ENCODE measurements around the gene SFXN5. TPM values are rescaled to one million over a fixed set of nuclear protein-coding genes. Genes with fewer than 3 reads are reported as not detected.

The SFXN5 gene
- total RNA-seq, 2 donors from 2014 or later: 16.6 to 18.1 TPM

DNA sequence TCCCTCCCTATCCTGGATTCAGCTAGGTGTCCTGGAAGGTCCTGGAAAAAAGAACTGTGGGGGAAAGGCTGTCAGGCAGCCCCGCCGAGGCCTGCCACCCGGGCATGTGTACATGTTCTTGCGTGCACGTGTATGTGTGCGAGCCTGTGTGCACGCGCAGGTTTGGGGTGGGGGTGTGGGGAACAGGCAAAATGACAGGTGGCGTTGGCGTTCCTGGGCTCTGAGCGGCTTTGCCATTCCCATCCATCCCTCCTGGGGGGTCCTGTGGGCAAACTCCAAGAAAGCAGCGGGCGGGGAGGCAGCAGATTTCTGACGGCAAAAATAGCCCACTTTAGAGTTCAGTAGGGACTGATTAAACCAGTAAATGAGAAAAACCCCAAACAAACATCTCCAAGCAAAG, 118.6 kb downstream of the SFXN5 start:
- no peaks in the 10 kb centered on the region for H3K36me3 ChIP-seq
- H3K4me1 ChIP-seq (ENCODE audit: control insufficient read depth in 1 of 2, low read depth in 2 of 2): no peaks in the 10 kb centered on the region
- H3K4me3 ChIP-seq: no peak overlapping the region
- no peaks in the 10 kb centered on the region for H3K9me3 ChIP-seq
- TF ChIP-seq, protein P1, sequence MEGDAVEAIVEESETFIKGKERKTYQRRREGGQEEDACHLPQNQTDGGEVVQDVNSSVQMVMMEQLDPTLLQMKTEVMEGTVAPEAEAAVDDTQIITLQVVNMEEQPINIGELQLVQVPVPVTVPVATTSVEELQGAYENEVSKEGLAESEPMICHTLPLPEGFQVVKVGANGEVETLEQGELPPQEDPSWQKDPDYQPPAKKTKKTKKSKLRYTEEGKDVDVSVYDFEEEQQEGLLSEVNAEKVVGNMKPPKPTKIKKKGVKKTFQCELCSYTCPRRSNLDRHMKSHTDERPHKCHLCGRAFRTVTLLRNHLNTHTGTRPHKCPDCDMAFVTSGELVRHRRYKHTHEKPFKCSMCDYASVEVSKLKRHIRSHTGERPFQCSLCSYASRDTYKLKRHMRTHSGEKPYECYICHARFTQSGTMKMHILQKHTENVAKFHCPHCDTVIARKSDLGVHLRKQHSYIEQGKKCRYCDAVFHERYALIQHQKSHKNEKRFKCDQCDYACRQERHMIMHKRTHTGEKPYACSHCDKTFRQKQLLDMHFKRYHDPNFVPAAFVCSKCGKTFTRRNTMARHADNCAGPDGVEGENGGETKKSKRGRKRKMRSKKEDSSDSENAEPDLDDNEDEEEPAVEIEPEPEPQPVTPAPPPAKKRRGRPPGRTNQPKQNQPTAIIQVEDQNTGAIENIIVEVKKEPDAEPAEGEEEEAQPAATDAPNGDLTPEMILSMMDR (IDR thresholded peaks at IDR 0.05): no peak
- H3K27ac ChIP-seq: no peak overlapping the region
- ATAC-seq (ENCODE audit: insufficient number of reproducible peaks, low FRiP score, low read depth) (no peak), DNase-seq (ENCODE audit: low spot score) (no peak)
- H3K27me3 ChIP-seq (replicated peaks; ENCODE audit: insufficient read depth): no peaks in the 10 kb centered on the region

DNA sequence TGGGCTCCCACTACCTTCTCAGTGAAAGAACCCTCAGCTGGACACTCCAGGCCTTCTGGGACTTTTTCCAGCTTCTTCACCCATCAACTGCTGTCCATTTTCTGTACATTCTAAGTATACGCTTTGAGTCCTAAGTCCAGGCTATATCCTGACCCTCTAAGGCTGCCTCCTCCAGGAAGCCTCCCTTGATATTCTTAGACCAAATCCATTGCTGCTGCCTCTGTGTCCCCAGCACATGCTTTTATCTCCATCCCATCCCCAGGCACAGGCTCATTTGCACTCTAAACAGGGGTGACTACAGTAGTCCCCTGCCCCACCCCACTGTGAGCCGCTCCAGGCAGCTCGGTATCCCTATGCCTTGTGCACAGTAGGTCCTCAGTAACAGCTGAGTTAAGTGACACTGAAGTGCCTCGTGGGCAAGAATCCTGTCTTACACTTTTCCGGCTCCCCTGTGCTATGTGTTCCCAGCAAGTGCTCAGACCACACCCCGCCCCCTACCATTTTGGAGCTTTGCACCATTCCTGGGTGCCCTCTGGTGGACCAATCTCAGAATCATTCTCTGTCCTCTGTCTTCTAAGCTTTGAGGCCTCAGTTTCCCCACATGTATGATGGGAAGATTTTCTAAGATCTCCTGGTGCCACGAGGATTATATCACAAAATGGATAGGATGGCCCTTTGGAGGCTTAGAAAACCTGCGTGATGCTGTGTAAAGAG, 119.2 kb downstream of the SFXN5 start:
- H3K27ac ChIP-seq: no peak overlapping the region
- no peaks in the 10 kb centered on the region for H3K27me3 ChIP-seq (replicated peaks; ENCODE audit: insufficient read depth)
- TF ChIP-seq, protein P1 (IDR thresholded peaks at IDR 0.05): no peak
- ATAC-seq (ENCODE audit: insufficient number of reproducible peaks, low FRiP score, low read depth) (no peak), DNase-seq (ENCODE audit: low spot score) (no peak)
- no peaks in the 10 kb centered on the region for H3K9me3 ChIP-seq
- no peaks in the 10 kb centered on the region for H3K4me1 ChIP-seq (ENCODE audit: control insufficient read depth in 1 of 2, low read depth in 2 of 2)
- H3K4me3 ChIP-seq: no peak overlapping the region
- no peaks in the 10 kb centered on the region for H3K36me3 ChIP-seq

DNA sequence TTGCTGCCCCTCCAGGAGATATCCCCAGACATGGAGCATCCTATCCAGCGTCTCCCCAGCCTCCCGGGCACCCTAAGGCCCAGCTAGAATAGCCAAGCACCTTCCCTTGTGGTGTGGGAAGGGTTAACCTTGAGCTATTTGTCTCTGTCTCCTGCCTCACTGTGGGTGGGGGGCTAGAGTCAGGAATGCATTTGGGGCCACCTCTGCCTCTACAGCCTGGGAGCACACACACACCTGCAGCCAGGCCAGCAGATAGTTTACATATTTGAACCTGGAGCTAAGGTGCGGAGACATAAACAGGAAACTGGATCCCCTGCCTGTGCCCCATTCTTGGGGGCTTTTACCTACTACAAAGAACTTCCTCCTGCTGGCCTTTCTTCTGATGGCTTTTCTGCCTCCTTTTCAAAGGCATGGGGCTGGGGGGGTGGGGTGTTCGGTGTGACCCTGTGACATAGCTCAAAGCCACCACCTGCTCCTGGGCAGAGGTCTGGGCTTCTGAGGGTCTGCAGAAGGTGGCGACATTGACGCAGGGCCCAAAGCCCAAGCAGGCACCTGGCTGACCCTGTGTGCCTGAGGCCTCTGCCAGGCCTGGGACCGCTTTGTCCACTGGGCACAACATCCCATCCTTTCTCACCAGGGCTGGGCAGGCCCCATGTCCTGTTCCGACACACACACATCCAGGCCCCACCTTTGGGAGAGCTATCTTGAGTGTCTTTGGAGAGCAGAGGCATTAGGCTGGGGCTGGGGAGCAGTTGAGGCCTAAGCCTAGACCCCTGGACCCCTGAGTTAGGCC, 120.0 kb downstream of the SFXN5 start:
- no peaks in the 10 kb centered on the region for H3K4me1 ChIP-seq (ENCODE audit: control insufficient read depth in 1 of 2, low read depth in 2 of 2)
- no peak overlapping the region for H3K27ac ChIP-seq
- no peak overlapping the region for H3K4me3 ChIP-seq
- no peak for DNase-seq (ENCODE audit: low spot score)
- H3K9me3 ChIP-seq: no peaks in the 10 kb centered on the region
- H3K36me3 ChIP-seq: no peaks in the 10 kb centered on the region
- ATAC-seq (ENCODE audit: insufficient number of reproducible peaks, low FRiP score, low read depth): no peak
- TF ChIP-seq, protein P1 (IDR thresholded peaks at IDR 0.05): no peak
- H3K27me3 ChIP-seq (replicated peaks; ENCODE audit: insufficient read depth): no peaks in the 10 kb centered on the region

DNA sequence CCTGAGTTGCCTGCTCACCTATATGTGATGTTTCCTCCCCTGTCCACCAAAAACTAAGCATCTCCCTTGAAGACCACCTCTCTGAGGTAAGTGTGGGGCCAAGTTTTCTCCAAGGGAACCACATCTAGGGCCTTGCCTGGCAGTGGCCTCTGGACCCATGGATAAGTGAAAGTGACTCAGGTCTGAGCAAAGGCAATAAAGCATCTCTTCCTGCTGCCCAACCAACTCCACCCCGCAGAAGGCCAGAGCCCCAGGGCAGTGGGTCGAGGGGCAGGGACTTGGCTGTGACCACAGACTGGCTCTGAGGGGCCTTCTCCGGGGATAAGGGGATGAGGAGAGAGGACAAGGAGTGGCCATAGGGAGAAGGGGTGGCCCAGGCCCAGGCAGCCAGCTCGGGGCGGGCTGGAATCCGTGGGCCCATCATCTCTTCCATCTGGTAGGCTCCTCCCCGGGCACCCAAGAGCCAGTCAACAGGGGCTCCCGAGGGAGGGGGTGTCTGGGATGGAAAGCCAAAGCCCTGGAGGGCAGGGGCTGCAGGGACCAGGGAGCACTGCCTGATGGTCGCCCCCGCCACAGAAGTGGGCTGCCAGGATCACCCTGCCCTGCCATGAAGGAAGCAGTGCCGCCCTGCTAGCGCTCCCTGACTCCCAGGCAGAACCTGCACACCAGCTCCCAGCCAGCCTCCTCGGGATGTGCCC, 120.8 kb downstream of the SFXN5 start:
- H3K27ac ChIP-seq: no peak overlapping the region
- DNase-seq (ENCODE audit: low spot score) (no peak), ATAC-seq (ENCODE audit: insufficient number of reproducible peaks, low FRiP score, low read depth) (no peak)
- no peak overlapping the region for H3K4me3 ChIP-seq
- no peaks in the 10 kb centered on the region for H3K27me3 ChIP-seq (replicated peaks; ENCODE audit: insufficient read depth)
- no peaks in the 10 kb centered on the region for H3K9me3 ChIP-seq
- H3K36me3 ChIP-seq: no peaks in the 10 kb centered on the region
- H3K4me1 ChIP-seq (ENCODE audit: control insufficient read depth in 1 of 2, low read depth in 2 of 2): no peaks in the 10 kb centered on the region
- TF ChIP-seq, protein P1 (IDR thresholded peaks at IDR 0.05): no peak

DNA sequence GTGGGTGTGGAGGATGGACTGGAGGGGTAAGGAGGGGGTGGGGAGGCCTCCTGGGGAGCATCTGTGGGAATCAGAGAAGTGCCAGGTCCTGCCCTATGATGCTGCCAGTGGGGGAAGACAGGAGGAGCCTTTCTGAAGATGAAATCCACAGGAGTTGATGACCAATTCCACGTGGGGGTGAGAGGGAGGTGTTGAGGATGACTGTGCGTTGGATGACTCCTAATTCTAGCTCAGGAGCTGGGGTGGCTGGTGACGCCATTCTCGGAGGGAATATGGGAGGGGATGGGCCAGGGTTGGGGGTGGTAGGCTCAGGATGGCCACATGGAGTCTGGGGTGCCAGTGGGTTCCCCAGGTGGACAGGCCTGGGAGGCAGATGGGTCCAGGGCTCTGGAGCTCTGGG, 121.9 kb downstream of the SFXN5 start:
- Histone ChIP-seq H3K9me3 (no peaks in the 10 kb centered on the region), H3K27me3 (replicated peaks; ENCODE audit: insufficient read depth) (no peaks in the 10 kb centered on the region), H3K4me1 (ENCODE audit: control insufficient read depth in 1 of 2, low read depth in 2 of 2) (no peaks in the 10 kb centered on the region), H3K36me3 (no peaks in the 10 kb centered on the region), H3K4me3 (no peak overlapping the region), H3K27ac (no peak overlapping the region)
- DNase-seq (ENCODE audit: low spot score) (no peak), ATAC-seq (ENCODE audit: insufficient number of reproducible peaks, low FRiP score, low read depth) (no peak)
- TF ChIP-seq, protein P1 (IDR thresholded peaks at IDR 0.05): no peak
